OCI-LY3 (cell line): ENCODE results near the gene NT5DC1.

Experiments used
- H2AFZ ChIP-seq: fragments of 200-600, 300-600 bp; shearing (Covaris generic); 2 replicates; pipeline ENCODE4 v1.6.0; 2014; ENCODE audit warnings: antibody characterized with exemption, low read depth, low read length
- H3K27ac ChIP-seq: fragments of 200-600, 300-600 bp; sonication (generic); 2 replicates; pipeline ENCODE4 v1.5.1; 2014; ENCODE audit warnings: mild to moderate bottlenecking, low read length, moderate library complexity, mixed read lengths
- H3K27me3 ChIP-seq: fragments of 200-600, 300-600 bp; sonication (generic); 2 replicates; pipeline ENCODE4 v1.6.1; 2014; ENCODE audit warnings: low read depth, low read length, mixed read lengths
- H3K36me3 ChIP-seq: fragments of 200-600, 300-600 bp; sonication (generic); replicated peaks from 2 replicates; pipeline ENCODE3; 2014; ENCODE audit warnings: low read depth, low read length, mixed read lengths
- H3K4me1 ChIP-seq: fragments of 300-600, 200-600 bp; sonication (generic); 2 replicates; pipeline ENCODE4 v1.6.1; 2014; ENCODE audit warnings: low read length, mixed read lengths
- H3K4me2 ChIP-seq: fragments of 200-600, 300-600 bp; sonication (generic); 2 replicates; pipeline ENCODE4 v1.6.1; 2014; ENCODE audit warnings: low read length, mixed read lengths
- H3K4me3 ChIP-seq: fragments of 300-600, 200-600 bp; sonication (generic); 2 replicates; pipeline ENCODE4 v1.5.1; 2014; ENCODE audit warnings: antibody characterized with exemption, mild to moderate bottlenecking, low read length, moderate library complexity
- H3K79me2 ChIP-seq: fragments of 300-600, 200-600 bp; shearing (Covaris generic); 2 replicates; pipeline ENCODE4 v1.6.1; 2014; ENCODE audit warnings: mild to moderate bottlenecking, low read length, mixed read lengths
- H3K9ac ChIP-seq: fragments of 300-600, 200-600 bp; shearing (Covaris generic); 2 replicates; pipeline ENCODE4 v1.6.0; 2014; ENCODE audit warnings: mild to moderate bottlenecking, low read length, moderate library complexity
- H3K9me3 ChIP-seq: fragments of 200-600, 300-600 bp; shearing (Covaris generic); 2 replicates; pipeline ENCODE4 v1.6.1; 2014; ENCODE audit warnings: low read length, mixed read lengths; ENCODE audit not compliant: insufficient read depth
- H4K20me1 ChIP-seq: fragments of 200-600, 300-600 bp; sonication (generic); 2 replicates; pipeline ENCODE4 v1.6.1; 2016; ENCODE audit warnings: low read length, mixed read lengths; ENCODE audit not compliant: insufficient read depth
- CTCF ChIP-seq: fragments of 200-600, 300-600 bp; sonication (generic); IDR thresholded peaks from 2 replicates; pipeline ENCODE4 v1.5.1; 2014; ENCODE audit warnings: antibody characterized with exemption, low read length, low read depth
- EZH2phosphoT487 ChIP-seq: fragments of 200-600 bp; shearing (Covaris generic); IDR thresholded peaks from 2 replicates; pipeline ENCODE4 v1.6.1; 2018; ENCODE audit warnings: antibody characterized with exemption, mixed run types, low read depth

Gene NT5DC1

GRCh38 chr6:116145803-116146675 is 45.4 kb downstream of the NT5DC1 start:
- H3K4me2 ChIP-seq = no peak overlapping the region
- no peaks in the 10 kb centered on the region for H3K36me3 ChIP-seq
- no peaks in the 10 kb centered on the region for H3K27me3 ChIP-seq
- H3K27ac ChIP-seq = no peak overlapping the region
- no peaks in the 10 kb centered on the region for H3K79me2 ChIP-seq
- H3K4me3 ChIP-seq = no peak overlapping the region
- H3K9ac ChIP-seq = no peak overlapping the region
- no peaks in the 10 kb centered on the region for H4K20me1 ChIP-seq
- no peaks in the 10 kb centered on the region for H3K4me1 ChIP-seq
- H2AFZ ChIP-seq = no peak overlapping the region
- no peak for TF ChIP-seq EZH2phosphoT487
- TF ChIP-seq CTCF = no peak
- H3K9me3 ChIP-seq = no peaks in the 10 kb centered on the region

- H4K20me1 ChIP-seq = no peaks in the 10 kb centered on the region
- H3K27ac ChIP-seq = no peak overlapping the region
- no peaks in the 10 kb centered on the region for H3K9me3 ChIP-seq
- no peak overlapping the region for H3K4me3 ChIP-seq
- no peak overlapping the region for H3K9ac ChIP-seq
- TF ChIP-seq EZH2phosphoT487 = no peak
- TF ChIP-seq CTCF = no peak
- H3K4me1 ChIP-seq = no peaks in the 10 kb centered on the region
- H3K36me3 ChIP-seq = no peaks in the 10 kb centered on the region
- no peaks in the 10 kb centered on the region for H3K27me3 ChIP-seq
- H3K4me2 ChIP-seq = no peak overlapping the region
- no peak overlapping the region for H2AFZ ChIP-seq
- no peaks in the 10 kb centered on the region for H3K79me2 ChIP-seq
Observed at GRCh38 chr6:116152620-116153019, 52.0 kb downstream of the NT5DC1 start.

GRCh38 chr6:116154887-116155286 is 54.2 kb downstream of the NT5DC1 start:
- H3K79me2 ChIP-seq = no peaks in the 10 kb centered on the region
- peaks cover 3% of the 10 kb centered on the region for H3K36me3 ChIP-seq
- H3K27ac ChIP-seq = no peak overlapping the region
- H3K9ac ChIP-seq = no peak overlapping the region
- H3K4me1 ChIP-seq = no peaks in the 10 kb centered on the region
- TF ChIP-seq CTCF = no peak
- TF ChIP-seq EZH2phosphoT487 = no peak
- H3K9me3 ChIP-seq = no peaks in the 10 kb centered on the region
- no peaks in the 10 kb centered on the region for H4K20me1 ChIP-seq
- H2AFZ ChIP-seq = no peak overlapping the region
- H3K4me2 ChIP-seq = no peak overlapping the region
- H3K27me3 ChIP-seq = no peaks in the 10 kb centered on the region
- H3K4me3 ChIP-seq = no peak overlapping the region

GRCh38 chr6:116156405-116157326 is 56.0 kb downstream of the NT5DC1 start:
- Histone ChIP-seq H3K27me3 (no peaks in the 10 kb centered on the region), H3K4me3 (no peak overlapping the region), H3K9me3 (no peaks in the 10 kb centered on the region), H3K36me3 (peaks cover 5% of the 10 kb centered on the region), H3K4me2 (no peak overlapping the region), H4K20me1 (no peaks in the 10 kb centered on the region), H3K27ac (no peak overlapping the region), H3K79me2 (no peaks in the 10 kb centered on the region), H3K4me1 (no peaks in the 10 kb centered on the region), H3K9ac (no peak overlapping the region), H2AFZ (no peak overlapping the region)
- TF ChIP-seq EZH2phosphoT487 (no peak), CTCF (no peak)
